GM20431 (cell line): Measurements from ENCODE around the gene VEZT.

Source experiments
- in situ Hi-C: fragments of 300-500 bp; cut with MseI, MboI; formaldehyde crosslinking; loops from one replicate; pipeline ENCODE4 v1.15.0; 2020; ENCODE audit warnings: low sequenced_read_pairs; ENCODE audit not compliant: unreplicated experiment

Gene VEZT

GRCh38 chr12:95349291-95349690 is 131.7 kb downstream of the VEZT start:
- in situ Hi-C loops = no loop called here

- in situ Hi-C loops = no loop called here
These were observed 134.1 kb downstream of the VEZT start for GRCh38 chr12:95351748-95352147.
